Osteoblast (primary cell): ENCODE measurements around the gene ANO1. TPM values are rescaled to one million over a fixed set of nuclear protein-coding genes. Genes with fewer than 3 reads are reported as not detected.

Experiments used
- DNase-seq: peaks from one replicate; pipeline ENCODE4 v3.0.0; 2011; ENCODE audit warnings: low spot score, mixed read lengths; ENCODE audit not compliant: insufficient read length; ENCODE audit errors: missing footprints
- H2AFZ ChIP-seq: 2 replicates; pipeline ENCODE4 v1.6.0; 2011; ENCODE audit warnings: mild to moderate bottlenecking, low read length
- H3K27ac ChIP-seq: 2 replicates; pipeline ENCODE4 v1.5.1; 2011; ENCODE audit warnings: mild to moderate bottlenecking, low read depth, low read length, moderate library complexity
- H3K27me3 ChIP-seq: 2 replicates; pipeline ENCODE4 v1.6.0; 2012; ENCODE audit warnings: mild to moderate bottlenecking, control low read depth, inconsistent platforms, low read length, moderate library complexity; ENCODE audit not compliant: insufficient read depth
- H3K36me3 ChIP-seq: 2 replicates; pipeline ENCODE4 v1.5.1; 2011; ENCODE audit warnings: mild to moderate bottlenecking, low read length, control low read depth, moderate library complexity; ENCODE audit not compliant: insufficient read depth
- H3K4me1 ChIP-seq: 2 replicates; pipeline ENCODE4 v1.5.1; 2011; ENCODE audit warnings: mild to moderate bottlenecking, low read length, control low read depth, moderate library complexity; ENCODE audit not compliant: insufficient read depth
- H3K4me2 ChIP-seq: 2 replicates; pipeline ENCODE4 v1.6.0; 2011; ENCODE audit warnings: mild to moderate bottlenecking, low read length; ENCODE audit not compliant: insufficient read depth
- H3K4me3 ChIP-seq: fragments of 200-600 bp; sonication (generic); 3 replicates; pipeline ENCODE4 v1.5.1; 2012; ENCODE audit warnings: mild to moderate bottlenecking, low read length, inconsistent platforms; ENCODE audit not compliant: insufficient read depth
- H3K79me2 ChIP-seq: 2 replicates; pipeline ENCODE4 v1.6.0; 2012; ENCODE audit warnings: mild to moderate bottlenecking, low read length, control low read depth, inconsistent platforms; ENCODE audit not compliant: insufficient read depth
- H3K9me3 ChIP-seq: 2 replicates; pipeline ENCODE4 v1.5.1; 2011; ENCODE audit warnings: low read depth, low read length, control low read depth
- H4K20me1 ChIP-seq: 2 replicates; pipeline ENCODE4 v1.6.0; 2012; ENCODE audit warnings: mild to moderate bottlenecking, low read length, control low read depth; ENCODE audit not compliant: insufficient read depth
- CTCF ChIP-seq: IDR thresholded peaks from 2 replicates; pipeline ENCODE4 v1.5.1; 2011; ENCODE audit warnings: mild to moderate bottlenecking, low read depth, low read length, moderate library complexity; ENCODE audit errors: extremely low read depth
- total RNA-seq: library from RNA; depleted of rRNA; stranded (reverse); fragments of >200 nt; gene quantifications from 2 replicates; pipeline ENCODE4 v1.2.3, GENCODE V29; 2012

The ANO1 gene
- total RNA-seq, 1 donor, result not detected

DNA sequence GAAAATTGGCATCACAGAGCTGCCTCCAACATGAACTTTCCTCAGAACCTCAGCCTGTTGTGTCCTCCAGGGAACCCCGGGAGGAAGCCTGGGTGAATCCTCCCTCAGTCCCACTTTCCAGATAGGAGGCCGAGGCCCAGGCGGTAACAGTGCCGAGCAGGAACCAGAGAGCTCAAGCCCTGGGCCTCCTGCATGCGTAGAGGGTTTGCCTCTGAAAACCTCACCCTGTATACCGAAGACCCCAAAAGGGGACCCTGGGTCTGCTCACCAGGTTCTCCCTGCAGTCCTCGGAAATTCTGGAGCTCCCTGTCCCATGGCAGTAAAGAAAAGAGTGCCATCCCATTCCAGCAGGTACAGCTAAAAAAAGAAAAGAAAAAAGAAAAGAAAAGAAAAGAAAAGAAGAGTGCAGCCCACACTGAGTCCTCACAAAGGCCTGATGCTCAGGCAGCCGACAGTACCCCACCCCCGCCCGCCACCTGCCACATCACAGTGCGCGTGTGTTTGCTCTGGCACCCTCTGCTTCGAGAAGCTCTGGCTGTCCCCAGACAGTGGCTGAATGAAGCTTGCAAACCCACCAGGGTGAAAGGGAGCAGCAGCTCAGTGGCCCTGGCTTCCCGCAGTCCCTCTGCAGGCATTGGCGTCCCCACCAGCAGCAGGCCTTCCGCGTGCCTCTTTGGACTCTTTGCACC, 96.6 kb downstream of the ANO1 start:
- H3K36me3 ChIP-seq, result no peaks in the 10 kb centered on the region
- H4K20me1 ChIP-seq, result no peaks in the 10 kb centered on the region
- no peaks in the 10 kb centered on the region for H3K79me2 ChIP-seq
- H3K4me2 ChIP-seq, result no peak overlapping the region
- no peak overlapping the region for H3K27ac ChIP-seq
- H3K4me3 ChIP-seq, result no peak overlapping the region
- no peak overlapping the region for H2AFZ ChIP-seq
- H3K27me3 ChIP-seq, result no peaks in the 10 kb centered on the region
- H3K4me1 ChIP-seq, result no peaks in the 10 kb centered on the region
- H3K9me3 ChIP-seq, result no peaks in the 10 kb centered on the region
- peak; percentile 46 for DNase-seq
- no peak for TF ChIP-seq CTCF

DNA sequence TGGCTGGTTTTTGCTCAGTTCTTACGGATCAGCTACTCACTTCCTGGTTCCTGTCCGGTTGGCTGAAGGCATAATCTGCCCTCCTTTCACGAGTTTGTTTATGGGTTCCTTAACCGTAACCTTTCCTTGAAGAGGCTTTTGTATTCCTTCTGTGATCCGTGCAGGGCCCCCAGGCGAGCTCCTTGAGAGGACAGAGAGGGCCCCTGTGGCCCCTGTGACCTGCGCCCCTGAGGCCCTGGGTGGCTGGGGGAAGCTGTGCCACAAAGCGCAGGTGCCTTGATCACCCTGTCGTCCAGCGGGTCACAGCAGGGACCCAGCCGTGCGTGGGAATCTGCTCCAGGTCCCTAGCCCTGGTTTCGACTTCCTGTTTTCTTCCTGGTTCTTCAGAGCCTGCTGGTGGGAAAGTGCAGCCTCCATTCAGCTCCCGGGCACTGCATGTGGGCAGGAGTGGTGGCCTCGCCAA, 97.2 kb downstream of the ANO1 start:
- H3K36me3 ChIP-seq, result no peaks in the 10 kb centered on the region
- H4K20me1 ChIP-seq, result no peaks in the 10 kb centered on the region
- H3K27me3 ChIP-seq, result no peaks in the 10 kb centered on the region
- DNase-seq, result peak; percentile 63
- no peaks in the 10 kb centered on the region for H3K4me1 ChIP-seq
- no peak overlapping the region for H2AFZ ChIP-seq
- H3K27ac ChIP-seq, result no peak overlapping the region
- H3K4me2 ChIP-seq, result no peak overlapping the region
- TF ChIP-seq CTCF, result no peak
- no peak overlapping the region for H3K4me3 ChIP-seq
- H3K9me3 ChIP-seq, result no peaks in the 10 kb centered on the region
- H3K79me2 ChIP-seq, result no peaks in the 10 kb centered on the region

GRCh38 chr11:70176940-70177689, 99.0 kb downstream of the ANO1 start:
- Histone ChIP-seq H4K20me1 (no peaks in the 10 kb centered on the region), H3K4me2 (no peak overlapping the region), H3K27ac (no peak overlapping the region), H3K79me2 (no peaks in the 10 kb centered on the region), H3K9me3 (no peaks in the 10 kb centered on the region), H3K36me3 (no peaks in the 10 kb centered on the region), H3K27me3 (no peaks in the 10 kb centered on the region), H3K4me3 (no peak overlapping the region), H2AFZ (no peak overlapping the region), H3K4me1 (no peaks in the 10 kb centered on the region)
- peak; percentile 96 for DNase-seq
- TF ChIP-seq CTCF, result peak; percentile 50

DNA sequence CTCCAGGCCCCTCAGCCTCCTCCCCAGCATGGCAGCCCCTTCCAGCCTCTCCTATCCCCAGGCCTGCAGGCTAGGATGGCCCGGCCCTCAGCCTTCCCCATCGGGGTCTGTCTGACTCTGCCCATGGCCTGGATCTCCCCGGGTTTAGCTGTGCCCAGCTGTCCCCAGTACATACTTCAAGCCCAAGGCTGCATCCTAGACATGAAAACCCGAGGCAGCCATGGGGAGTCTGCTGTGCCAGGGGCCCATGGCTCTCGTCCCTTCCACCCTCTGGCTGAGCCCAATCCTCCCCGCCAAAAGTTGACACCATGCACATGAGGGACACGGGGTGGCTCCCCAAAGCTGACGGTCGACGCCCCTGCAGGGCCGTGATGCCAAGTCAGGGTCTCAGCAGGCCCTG, 102.8 kb downstream of the ANO1 start:
- no peak overlapping the region for H3K4me3 ChIP-seq
- H3K4me1 ChIP-seq, result no peaks in the 10 kb centered on the region
- TF ChIP-seq CTCF, result no peak
- peak; percentile 86 for DNase-seq
- no peak overlapping the region for H3K27ac ChIP-seq
- H2AFZ ChIP-seq, result no peak overlapping the region
- H3K79me2 ChIP-seq, result no peaks in the 10 kb centered on the region
- no peaks in the 10 kb centered on the region for H4K20me1 ChIP-seq
- H3K9me3 ChIP-seq, result no peaks in the 10 kb centered on the region
- H3K4me2 ChIP-seq, result no peak overlapping the region
- H3K36me3 ChIP-seq, result no peaks in the 10 kb centered on the region
- no peaks in the 10 kb centered on the region for H3K27me3 ChIP-seq
